Stomach (tissue), 4 donors: ENCODE measurements around the gene RHBG.

Experiments used
- CTCF ChIP-seq, 7 experiments: fragments of 450-650 bp in 4 of 7; fragments of 200-600 bp in 3 of 7; sonication (generic) in 3 of 7; IDR thresholded peaks; one replicate each; pipeline ENCODE4 v1.5.1; 2016 to 2019; ENCODE audit warnings: antibody characterized with exemption in 7 of 7, control low read depth in 2 of 7, mild to moderate bottlenecking in 1 of 7
- POLR2A ChIP-seq, 4 donors: fragments of 450-650 bp; IDR thresholded peaks; one replicate each; pipeline ENCODE4 v1.6.1; 2016; ENCODE audit warnings: antibody characterized with exemption in 4 of 4, control low read depth in 2 of 4, mild to moderate bottlenecking in 1 of 4, moderate library complexity in 1 of 4

- TF ChIP-seq CTCF (IDR thresholded peaks at IDR 0.05) (no peak), POLR2A (IDR thresholded peaks at IDR 0.05) (no peak)
Observed at GRCh38 chr1:156412653-156413321, 43.8 kb downstream of the RHBG start.
